ENCODE measurements around the gene AFF3. TPM values are rescaled to one million over a fixed set of nuclear protein-coding genes. Genes with fewer than 3 reads are reported as not detected.
A peak's percentile ranks its signal among the peaks of the same experiment; 100 is the strongest.

Gene AFF3
- total RNA-seq, 1 experiment from 2014 or later: 0.22 TPM

DNA sequence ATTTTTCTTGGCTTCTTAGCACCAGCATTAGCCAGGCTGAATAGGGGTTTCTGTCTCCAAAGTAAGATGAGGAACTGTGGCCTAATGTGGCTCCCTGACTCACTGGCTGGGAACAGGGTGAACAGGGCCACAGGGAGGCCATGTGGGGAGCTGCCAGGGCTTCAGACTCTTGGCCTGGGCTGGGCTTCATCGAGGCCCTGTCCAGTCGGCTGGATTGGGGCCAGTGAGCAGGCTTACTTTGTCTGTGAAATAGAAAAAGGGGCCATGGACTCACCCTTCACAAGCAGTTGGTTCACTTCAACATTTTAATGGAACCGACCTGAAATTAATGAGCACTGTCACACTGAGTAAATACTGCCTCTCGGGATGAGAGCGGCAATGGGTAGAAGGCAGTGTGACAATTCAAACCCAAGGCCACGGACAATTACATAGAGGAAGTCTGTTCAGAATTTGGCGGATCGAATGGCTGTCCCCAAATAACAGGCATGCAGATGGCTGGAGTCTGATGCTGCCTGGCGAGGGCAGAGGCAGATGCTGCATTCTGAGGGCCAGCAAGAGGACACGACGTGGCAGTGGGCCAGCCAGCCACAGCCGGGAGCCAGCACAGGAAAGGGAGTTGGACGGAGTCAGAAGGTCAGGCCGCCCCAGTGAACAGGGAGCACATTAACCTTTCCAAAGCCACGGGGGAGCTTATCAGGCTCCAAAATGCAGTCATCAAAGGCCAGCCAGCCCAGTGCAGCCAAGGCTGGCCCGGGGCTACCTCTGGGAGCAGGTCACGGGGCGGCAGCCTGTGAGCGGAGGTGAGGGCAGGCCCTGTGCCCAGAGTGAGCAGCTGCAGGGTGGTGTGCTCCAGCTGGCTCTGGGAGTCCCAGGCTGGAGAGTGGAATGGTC, 506.0 kb downstream of the AFF3 start:
- Mint-ChIP-seq H3K36me3 (ENCODE audit: insufficient read depth in 1 of 3, low read depth in 3 of 3) (no peaks in the 10 kb centered on the region), H3K9me3 (peaks cover 0 to 3% of the 10 kb centered on the region in 2 experiments; a peak in 2 of 5 replicates), H3K4me3 (no peak overlapping the region), H3K27ac (peak overlapping the region in 1 of 3 experiments; percentile 83; a peak in 3 of 7 replicates), H3K4me1 (peaks cover 0 to 10% of the 10 kb centered on the region in 2 experiments; a peak in 1 of 4 replicates), H3K27me3 (ENCODE audit: low read depth) (no peaks in the 10 kb centered on the region)
- Histone ChIP-seq H3K14ac (ENCODE audit: insufficient read depth, low read length) (peak overlapping the region; percentile 15; the same call in 1 of the 2 replicates), H4K91ac (ENCODE audit: insufficient read length, low read depth, low read length) (no peak overlapping the region), H3K79me2 (ENCODE audit: insufficient read depth, low read length) (no peaks in the 10 kb centered on the region), H4K8ac (replicated peaks; ENCODE audit: insufficient read length, low read depth, low read length) (no peak overlapping the region), H3K23me2 (ENCODE audit: insufficient read length, low read depth, low read length, poor library complexity, severe bottlenecking) (no peaks in the 10 kb centered on the region), H3T11ph (ENCODE audit: low read length) (no peak overlapping the region), H2BK120ac (ENCODE audit: low read depth, low read length, poor library complexity, severe bottlenecking) (no peak overlapping the region), H3K4me2 (ENCODE audit: insufficient read depth, insufficient read length, low read length) (no peak overlapping the region), H3K56ac (ENCODE audit: insufficient read length, low read depth, low read length) (no peak overlapping the region), H2AK5ac (ENCODE audit: insufficient read length, low read length) (no peak overlapping the region), H3K27ac (ENCODE audit: insufficient read length, low read depth, low read length) (no peak overlapping the region), H3K79me1 (ENCODE audit: insufficient read depth, low read depth, low read length, poor library complexity, severe bottlenecking) (no peaks in the 10 kb centered on the region), H2BK20ac (ENCODE audit: low read depth, low read length, poor library complexity, severe bottlenecking) (no peak overlapping the region), H3K23ac (ENCODE audit: insufficient read length, low read depth, low read length) (no peak overlapping the region), H4K5ac (ENCODE audit: insufficient read length, low read depth, low read length) (no peak overlapping the region), H2BK15ac (ENCODE audit: low read depth, low read length) (no peak overlapping the region), H3K18ac (ENCODE audit: insufficient read length, low read depth, low read length) (no peak overlapping the region), H3K9me3 (ENCODE audit: control insufficient read depth, low read depth, low read length) (no peaks in the 10 kb centered on the region), H3K4ac (ENCODE audit: low read depth, low read length) (no peak overlapping the region), H2BK12ac (ENCODE audit: insufficient read length, low read depth, low read length) (no peak overlapping the region), H2BK5ac (ENCODE audit: insufficient read length, low read length) (no peak overlapping the region), H2AFZ (ENCODE audit: low read length) (no peak overlapping the region), H3K27me3 (ENCODE audit: insufficient read depth, low read length) (no peaks in the 10 kb centered on the region), H3K9ac (ENCODE audit: extremely low read depth, insufficient read length, low read length) (no peak overlapping the region), H3K4me1 (ENCODE audit: insufficient read depth, low read length) (no peaks in the 10 kb centered on the region), H4K20me1 (ENCODE audit: control insufficient read depth, insufficient read depth, insufficient read length) (no peaks in the 10 kb centered on the region)
- WGBS (ENCODE audit: extremely low coverage, insufficient read length, low lambda C conversion rate): no CpG with 5 or more reads among the region's 19 CpGs
- no peak for DNase-seq
- no peak for TF ChIP-seq CTCF (conservative IDR thresholded peaks at IDR 0.05)
